ENCODE measurements around the gene PPIG. TPM values are rescaled to one million over a fixed set of nuclear protein-coding genes. Genes with fewer than 3 reads are reported as not detected.
"Not testable (repeated sequence)": the region's sequence is repeated elsewhere in the genome, so short reads cannot be mapped to it uniquely, and the experiment has no call there.

Gene PPIG
- total RNA-seq, 4 donors from 2014 or later, result 17.6 to 32.8 (median 28.8) TPM

GRCh38 chr2:169676850-169677249 lies 92.7 kb downstream of the PPIG start:
- Histone ChIP-seq H3K4me1 (peaks cover 0 to 12% (median 0%) of the 10 kb centered on the region in 3 donors), H3K27ac (no peak overlapping the region), H3K27me3 (no peaks in the 10 kb centered on the region), H3K9me3 (no peaks in the 10 kb centered on the region), H3K36me3 (no peaks in the 10 kb centered on the region), H3K4me3 (no peak overlapping the region)
- WGBS, 2 donors, result 79 to 94% methylated on average over 6 of the region's 6 CpGs
- intact Hi-C loops (cut with DNase I), result no loop called here
- no peak for TF ChIP-seq POLR2A (IDR thresholded peaks at IDR 0.05)
- TF ChIP-seq, protein P1, sequence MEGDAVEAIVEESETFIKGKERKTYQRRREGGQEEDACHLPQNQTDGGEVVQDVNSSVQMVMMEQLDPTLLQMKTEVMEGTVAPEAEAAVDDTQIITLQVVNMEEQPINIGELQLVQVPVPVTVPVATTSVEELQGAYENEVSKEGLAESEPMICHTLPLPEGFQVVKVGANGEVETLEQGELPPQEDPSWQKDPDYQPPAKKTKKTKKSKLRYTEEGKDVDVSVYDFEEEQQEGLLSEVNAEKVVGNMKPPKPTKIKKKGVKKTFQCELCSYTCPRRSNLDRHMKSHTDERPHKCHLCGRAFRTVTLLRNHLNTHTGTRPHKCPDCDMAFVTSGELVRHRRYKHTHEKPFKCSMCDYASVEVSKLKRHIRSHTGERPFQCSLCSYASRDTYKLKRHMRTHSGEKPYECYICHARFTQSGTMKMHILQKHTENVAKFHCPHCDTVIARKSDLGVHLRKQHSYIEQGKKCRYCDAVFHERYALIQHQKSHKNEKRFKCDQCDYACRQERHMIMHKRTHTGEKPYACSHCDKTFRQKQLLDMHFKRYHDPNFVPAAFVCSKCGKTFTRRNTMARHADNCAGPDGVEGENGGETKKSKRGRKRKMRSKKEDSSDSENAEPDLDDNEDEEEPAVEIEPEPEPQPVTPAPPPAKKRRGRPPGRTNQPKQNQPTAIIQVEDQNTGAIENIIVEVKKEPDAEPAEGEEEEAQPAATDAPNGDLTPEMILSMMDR (IDR thresholded peaks at IDR 0.05), result no peak
- DNase-seq, result no peak

GRCh38 chr2:169683054-169683424 lies 98.9 kb downstream of the PPIG start:
- intact Hi-C loops (cut with DNase I), result no loop called here

DNA sequence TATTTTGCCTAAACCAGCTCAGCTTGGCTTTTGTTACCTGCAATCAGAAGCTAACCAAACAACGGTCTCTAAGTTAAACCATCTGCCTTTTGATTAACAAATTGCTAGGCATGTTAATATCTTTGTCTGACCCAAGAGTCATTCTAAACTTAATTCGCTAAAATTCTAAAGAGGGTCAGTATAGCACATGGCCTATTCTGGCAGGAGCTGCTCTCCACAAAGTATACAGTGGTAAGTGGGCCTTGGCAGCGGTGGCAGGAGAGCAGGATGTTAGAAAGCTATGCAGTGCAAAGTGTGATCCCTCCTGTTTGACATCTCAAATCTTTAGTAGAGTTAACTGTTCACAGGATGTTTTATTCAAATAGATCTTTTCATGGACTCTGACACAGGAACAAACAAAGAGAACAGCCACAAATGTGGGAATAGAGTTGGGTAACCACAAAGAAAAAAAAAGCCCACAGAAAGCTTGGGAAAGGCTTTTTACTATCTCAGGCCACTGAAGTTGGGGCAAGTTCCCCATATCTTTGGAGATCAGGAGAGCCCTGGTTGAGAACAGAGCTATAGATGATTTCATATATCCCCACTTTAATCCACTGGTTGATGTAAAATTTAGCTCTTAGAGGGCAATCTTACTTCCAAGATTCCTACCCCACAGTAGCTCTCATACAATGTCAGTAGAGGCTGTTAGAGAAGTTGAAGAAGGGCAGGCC lies 99.4 kb downstream of the PPIG start:
- 61 to 68% methylated on average over 3 of the region's 3 CpGs for WGBS, 2 donors
- H3K4me1 ChIP-seq, result no peaks in the 10 kb centered on the region
- TF ChIP-seq, protein P1 (IDR thresholded peaks at IDR 0.05), result no peak
- TF ChIP-seq POLR2A (IDR thresholded peaks at IDR 0.05), result no peak
- H3K36me3 ChIP-seq, result no peaks in the 10 kb centered on the region
- intact Hi-C loops (cut with DNase I), result no loop called here
- H3K27me3 ChIP-seq, result no peaks in the 10 kb centered on the region
- H3K27ac ChIP-seq, result no peak overlapping the region
- no peak overlapping the region for H3K4me3 ChIP-seq
- DNase-seq, result no peak
- no peaks in the 10 kb centered on the region for H3K9me3 ChIP-seq

More at GRCh38 chr2:169683054-169683424, 98.9 kb downstream of the PPIG start:
- WGBS, 2 donors, result 19 to 55% methylated on average over 3 of the region's 3 CpGs
- Histone ChIP-seq H3K9me3 (no peaks in the 10 kb centered on the region), H3K4me3 (no peak overlapping the region), H3K4me1 (no peaks in the 10 kb centered on the region), H3K27ac (no peak overlapping the region), H3K27me3 (no peaks in the 10 kb centered on the region), H3K36me3 (no peaks in the 10 kb centered on the region)
- TF ChIP-seq, protein P1 (IDR thresholded peaks at IDR 0.05), result no peak
- no peak for TF ChIP-seq POLR2A (IDR thresholded peaks at IDR 0.05)
- DNase-seq, result no peak

- Histone ChIP-seq H3K4me3 (no peak overlapping the region), H3K9me3 (no peaks in the 10 kb centered on the region), H3K4me1 (no peaks in the 10 kb centered on the region), H3K27me3 (no peaks in the 10 kb centered on the region), H3K36me3 (no peaks in the 10 kb centered on the region), H3K27ac (no peak overlapping the region)
- intact Hi-C loops (cut with DNase I), result no loop called here
- WGBS, 2 donors, result 61 to 88% methylated on average over 3 of the region's 3 CpGs
- TF ChIP-seq POLR2A (IDR thresholded peaks at IDR 0.05), result no peak
- TF ChIP-seq, protein P1 (IDR thresholded peaks at IDR 0.05), result no peak
- DNase-seq, result no peak
Observed at GRCh38 chr2:169684135-169684565, 100.0 kb downstream of the PPIG start.

- intact Hi-C loops (cut with DNase I); H3K27me3 ChIP-seq; DNase-seq; H3K27ac ChIP-seq; H3K36me3 ChIP-seq; H3K4me1 ChIP-seq; H3K9me3 ChIP-seq; H3K4me3 ChIP-seq: not testable (repeated sequence)
- 92 to 96% methylated on average over 2 of the region's 2 CpGs for WGBS, 2 donors
Observed at GRCh38 chr2:169684712-169685111, 100.6 kb downstream of the PPIG start.

DNA sequence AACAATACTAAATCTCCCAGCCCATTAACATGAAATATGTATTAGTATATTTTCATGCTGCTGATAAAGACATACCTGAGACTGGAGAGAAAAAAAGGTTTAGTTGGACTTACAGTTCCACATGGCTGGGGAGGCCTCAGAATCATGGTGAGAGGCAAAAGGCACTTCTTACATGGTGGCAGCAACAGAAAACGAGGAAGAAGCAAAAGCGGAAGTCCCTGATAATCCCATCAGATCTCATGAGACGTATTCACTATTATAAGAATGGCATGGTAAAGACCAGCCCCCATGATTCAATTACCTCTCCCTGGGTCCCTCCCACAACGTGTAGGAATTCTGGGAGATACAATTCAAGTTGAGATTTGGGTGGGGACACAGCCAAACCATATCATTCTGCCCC lies 102.7 kb downstream of the PPIG start:
- WGBS, 2 donors, result 80 to 85% methylated on average over 4 of the region's 4 CpGs
- H3K36me3 ChIP-seq; H3K27ac ChIP-seq; H3K4me1 ChIP-seq; intact Hi-C loops (cut with DNase I); DNase-seq; H3K4me3 ChIP-seq; H3K27me3 ChIP-seq; H3K9me3 ChIP-seq: not testable (repeated sequence)

DNA sequence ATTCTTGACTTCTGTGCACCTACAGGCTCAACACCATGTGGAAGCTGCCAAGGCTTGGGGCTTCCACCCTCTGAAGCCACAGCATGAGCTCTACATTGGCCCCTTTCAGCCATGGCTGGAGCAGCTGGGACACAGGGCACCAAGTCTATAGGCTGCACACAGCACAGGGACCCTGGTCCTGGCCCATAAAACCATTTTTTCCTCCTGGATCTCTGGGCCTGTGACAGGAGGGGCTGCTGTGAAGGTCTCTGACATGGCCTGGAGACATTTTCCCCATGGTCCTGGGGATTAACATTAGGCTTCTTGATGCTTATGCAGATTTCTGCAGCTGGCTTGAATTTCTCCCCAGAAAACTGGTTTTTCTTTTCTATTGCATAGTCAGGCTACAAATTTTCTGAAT lies 103.8 kb downstream of the PPIG start:
- H3K27ac ChIP-seq; H3K4me1 ChIP-seq; intact Hi-C loops (cut with DNase I); DNase-seq; H3K9me3 ChIP-seq; H3K4me3 ChIP-seq; H3K36me3 ChIP-seq; H3K27me3 ChIP-seq: not testable (repeated sequence)
